Measurements from ENCODE around the gene CEACAM21.

The CEACAM21 gene

GRCh38 chr19:41531438-41532311 is 44.3 kb upstream of the CEACAM21 start:
- peak; percentile 92 for DNase-seq (ENCODE audit: low read depth)

GRCh38 chr19:41532526-41532925 is 43.4 kb upstream of the CEACAM21 start:
- H3K4me3 ChIP-seq (ENCODE audit: low read depth, low read length) = peak overlapping the region; percentile 46; the same call in 1 of the 2 replicates
- DNase-seq (ENCODE audit: low read depth) = no peak
- TF ChIP-seq CTCF (IDR thresholded peaks at IDR 0.05; ENCODE audit: low read depth, low read length, missing control alignments) = no peak

More at GRCh38 chr19:41531438-41532311, 44.3 kb upstream of the CEACAM21 start:
- no peak for TF ChIP-seq CTCF (IDR thresholded peaks at IDR 0.05; ENCODE audit: low read depth, low read length, missing control alignments)
- H3K4me3 ChIP-seq (ENCODE audit: low read depth, low read length) = peak overlapping the region; percentile 75

- no peak for DNase-seq (ENCODE audit: low read depth)
- TF ChIP-seq CTCF (IDR thresholded peaks at IDR 0.05; ENCODE audit: low read depth, low read length, missing control alignments) = no peak
- H3K4me3 ChIP-seq (ENCODE audit: low read depth, low read length) = peak overlapping the region; percentile 46; the same call in 1 of the 2 replicates
These were observed 42.2 kb upstream of the CEACAM21 start for GRCh38 chr19:41533671-41534215.

GRCh38 chr19:41535029-41535622 is 40.8 kb upstream of the CEACAM21 start:
- TF ChIP-seq CTCF (IDR thresholded peaks at IDR 0.05; ENCODE audit: low read depth, low read length, missing control alignments) = no peak
- peak; percentile 84 for DNase-seq (ENCODE audit: low read depth)
- peak overlapping the region; percentile 49; the same call in 1 of the 2 replicates for H3K4me3 ChIP-seq (ENCODE audit: low read depth, low read length)

GRCh38 chr19:41537789-41538188 is 38.2 kb upstream of the CEACAM21 start:
- TF ChIP-seq CTCF (IDR thresholded peaks at IDR 0.05; ENCODE audit: low read depth, low read length, missing control alignments) = peak; percentile 65
- H3K4me3 ChIP-seq (ENCODE audit: low read depth, low read length) = no peak overlapping the region
- DNase-seq (ENCODE audit: low read depth) = no peak

- no peak for DNase-seq (ENCODE audit: low read depth)
- no peak for TF ChIP-seq CTCF (IDR thresholded peaks at IDR 0.05; ENCODE audit: low read depth, low read length, missing control alignments)
- H3K4me3 ChIP-seq (ENCODE audit: low read depth, low read length) = no peak overlapping the region
These were observed 35.8 kb upstream of the CEACAM21 start for GRCh38 chr19:41540041-41540695.
